Epithelial cell of esophagus (primary cell): ENCODE results near the gene FAM110D.
A peak's percentile ranks its signal among the peaks of the same experiment; 100 is the strongest.

Experiments used
- DNase-seq: peaks from one replicate; pipeline ENCODE4 v3.0.0; 2010; ENCODE audit warnings: low read depth
- H3K4me3 ChIP-seq: 2 replicates; pipeline ENCODE4 v1.5.1; 2011; ENCODE audit warnings: mild to moderate bottlenecking, low read length, control low read depth
- TF ChIP-seq, protein P1 (sequence below): IDR thresholded peaks from 2 replicates; pipeline ENCODE4 v1.5.1; 2011; ENCODE audit warnings: low read depth, mild to moderate bottlenecking, low read length, control low read depth, inconsistent platforms; ENCODE audit not compliant: insufficient read depth; ENCODE audit errors: missing control alignments

Gene FAM110D

DNA sequence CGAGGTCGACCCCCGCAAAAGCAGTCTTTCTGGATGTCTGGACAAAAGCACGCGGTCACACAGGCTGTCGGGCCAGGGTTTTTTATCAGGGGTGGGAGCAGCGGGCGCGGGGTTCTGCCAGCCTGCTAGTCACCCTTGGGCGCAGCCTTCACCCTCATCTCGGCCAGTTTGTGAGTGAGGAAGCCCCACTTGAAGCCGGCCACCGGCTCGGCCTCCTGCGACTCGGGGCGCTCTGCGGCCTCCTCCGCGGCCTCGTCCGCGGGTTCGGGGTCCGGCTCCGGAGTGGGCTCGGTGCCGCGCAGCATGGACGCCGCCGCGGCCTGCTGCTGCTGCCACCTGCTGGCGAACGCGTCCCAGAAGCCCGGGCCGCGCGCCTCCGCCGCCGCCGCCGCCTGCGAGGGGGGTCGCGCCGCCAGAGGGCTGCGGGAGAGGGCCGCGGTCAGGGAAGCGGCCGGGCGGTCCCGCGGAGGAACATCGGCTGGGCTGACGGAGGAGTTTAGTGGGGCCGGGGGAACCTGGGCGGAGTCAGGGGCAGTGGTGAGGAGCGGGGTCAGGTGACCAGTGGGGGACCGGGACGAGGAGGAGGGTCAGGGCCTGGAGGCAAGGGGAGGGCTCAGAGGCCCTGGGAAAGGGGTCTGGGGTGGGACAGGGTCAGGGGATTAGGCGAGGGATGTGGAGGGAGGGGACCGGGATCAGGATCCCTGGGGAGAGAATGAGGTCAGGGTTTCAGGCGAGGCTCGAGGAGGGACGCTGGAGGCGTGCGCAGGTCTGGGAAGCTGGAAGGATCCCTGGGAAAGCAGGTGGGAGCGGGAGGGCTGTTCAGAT is 5.4 kb downstream of the FAM110D start:
- H3K4me3 ChIP-seq, result peak overlapping the region; percentile 37
- TF ChIP-seq, protein P1, sequence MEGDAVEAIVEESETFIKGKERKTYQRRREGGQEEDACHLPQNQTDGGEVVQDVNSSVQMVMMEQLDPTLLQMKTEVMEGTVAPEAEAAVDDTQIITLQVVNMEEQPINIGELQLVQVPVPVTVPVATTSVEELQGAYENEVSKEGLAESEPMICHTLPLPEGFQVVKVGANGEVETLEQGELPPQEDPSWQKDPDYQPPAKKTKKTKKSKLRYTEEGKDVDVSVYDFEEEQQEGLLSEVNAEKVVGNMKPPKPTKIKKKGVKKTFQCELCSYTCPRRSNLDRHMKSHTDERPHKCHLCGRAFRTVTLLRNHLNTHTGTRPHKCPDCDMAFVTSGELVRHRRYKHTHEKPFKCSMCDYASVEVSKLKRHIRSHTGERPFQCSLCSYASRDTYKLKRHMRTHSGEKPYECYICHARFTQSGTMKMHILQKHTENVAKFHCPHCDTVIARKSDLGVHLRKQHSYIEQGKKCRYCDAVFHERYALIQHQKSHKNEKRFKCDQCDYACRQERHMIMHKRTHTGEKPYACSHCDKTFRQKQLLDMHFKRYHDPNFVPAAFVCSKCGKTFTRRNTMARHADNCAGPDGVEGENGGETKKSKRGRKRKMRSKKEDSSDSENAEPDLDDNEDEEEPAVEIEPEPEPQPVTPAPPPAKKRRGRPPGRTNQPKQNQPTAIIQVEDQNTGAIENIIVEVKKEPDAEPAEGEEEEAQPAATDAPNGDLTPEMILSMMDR, result peak; percentile 21
- DNase-seq, result peak; percentile 26

DNA sequence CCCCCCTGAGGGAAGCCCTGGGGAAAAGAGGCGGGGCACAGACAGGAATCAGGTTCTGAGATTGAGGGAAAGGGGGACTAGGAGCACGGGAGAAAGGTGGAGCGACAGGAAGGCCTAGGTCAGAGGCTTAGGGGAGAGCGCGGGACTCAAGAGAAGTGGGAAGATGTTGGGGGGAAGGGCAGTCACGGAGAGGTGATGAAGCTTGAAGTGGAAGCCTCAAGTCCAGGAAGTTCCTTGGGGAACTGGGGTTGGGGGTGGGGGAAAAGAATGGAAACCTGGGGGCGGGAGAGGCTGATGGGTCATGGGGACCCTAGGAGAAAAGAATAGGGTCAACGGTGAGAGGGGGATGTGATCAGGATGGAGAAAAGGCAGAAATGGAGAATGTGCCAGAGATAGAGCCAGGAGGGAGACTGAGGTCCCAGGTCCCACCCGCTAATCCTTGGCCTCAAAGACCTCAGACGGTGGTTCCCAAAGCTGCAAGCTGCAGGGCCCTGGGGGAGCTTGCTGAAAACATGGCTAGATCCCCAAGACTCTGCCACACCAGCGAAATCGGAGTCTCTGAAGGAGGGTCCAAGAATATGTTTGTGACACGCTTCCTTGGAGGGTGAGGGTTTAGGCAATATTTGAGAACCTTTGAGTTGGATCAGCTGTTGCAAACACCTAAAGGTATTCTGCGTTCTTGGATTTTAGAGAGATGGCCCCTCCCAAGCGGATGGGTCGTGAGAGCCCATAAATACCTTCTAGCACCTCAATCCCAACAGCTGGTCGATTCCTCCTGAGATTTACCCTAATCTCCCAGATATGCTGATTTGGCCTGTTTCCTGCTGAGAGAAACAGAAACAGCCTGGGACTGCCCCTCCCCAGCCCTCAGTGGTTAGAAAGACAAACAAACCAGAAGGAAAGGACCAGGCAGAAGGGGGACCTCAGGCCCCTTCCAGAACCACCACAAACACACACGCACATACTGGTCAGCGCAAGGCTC is 6.3 kb downstream of the FAM110D start:
- TF ChIP-seq, protein P1, result no peak
- H3K4me3 ChIP-seq, result no peak overlapping the region
- DNase-seq, result no peak

DNA sequence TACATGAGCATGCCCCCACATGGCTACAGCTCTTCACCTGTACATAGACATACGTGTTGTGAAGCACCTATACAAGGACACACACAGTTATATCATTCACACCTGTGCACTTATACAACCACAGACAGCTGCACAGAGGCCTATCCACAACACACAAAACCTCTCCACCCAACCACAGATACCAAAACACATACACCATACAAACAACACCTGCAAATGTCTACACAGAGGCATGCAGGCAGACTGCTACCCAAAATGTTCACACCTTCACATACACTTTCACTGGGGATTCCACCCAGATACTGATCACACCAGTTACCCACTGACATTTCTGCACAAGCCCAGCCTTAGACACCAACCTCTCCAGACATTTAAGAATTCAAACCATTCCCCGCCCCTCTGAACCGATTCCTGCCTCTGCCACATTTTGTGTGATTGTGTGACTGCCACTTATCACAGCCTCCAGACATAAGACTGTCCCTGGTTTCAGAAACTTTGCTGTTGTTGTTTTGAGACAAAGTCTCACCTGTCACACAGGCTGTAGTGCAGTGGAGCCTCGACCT is 7.9 kb downstream of the FAM110D start:
- H3K4me3 ChIP-seq, result no peak overlapping the region
- TF ChIP-seq, protein P1, result no peak
- no peak for DNase-seq

DNA sequence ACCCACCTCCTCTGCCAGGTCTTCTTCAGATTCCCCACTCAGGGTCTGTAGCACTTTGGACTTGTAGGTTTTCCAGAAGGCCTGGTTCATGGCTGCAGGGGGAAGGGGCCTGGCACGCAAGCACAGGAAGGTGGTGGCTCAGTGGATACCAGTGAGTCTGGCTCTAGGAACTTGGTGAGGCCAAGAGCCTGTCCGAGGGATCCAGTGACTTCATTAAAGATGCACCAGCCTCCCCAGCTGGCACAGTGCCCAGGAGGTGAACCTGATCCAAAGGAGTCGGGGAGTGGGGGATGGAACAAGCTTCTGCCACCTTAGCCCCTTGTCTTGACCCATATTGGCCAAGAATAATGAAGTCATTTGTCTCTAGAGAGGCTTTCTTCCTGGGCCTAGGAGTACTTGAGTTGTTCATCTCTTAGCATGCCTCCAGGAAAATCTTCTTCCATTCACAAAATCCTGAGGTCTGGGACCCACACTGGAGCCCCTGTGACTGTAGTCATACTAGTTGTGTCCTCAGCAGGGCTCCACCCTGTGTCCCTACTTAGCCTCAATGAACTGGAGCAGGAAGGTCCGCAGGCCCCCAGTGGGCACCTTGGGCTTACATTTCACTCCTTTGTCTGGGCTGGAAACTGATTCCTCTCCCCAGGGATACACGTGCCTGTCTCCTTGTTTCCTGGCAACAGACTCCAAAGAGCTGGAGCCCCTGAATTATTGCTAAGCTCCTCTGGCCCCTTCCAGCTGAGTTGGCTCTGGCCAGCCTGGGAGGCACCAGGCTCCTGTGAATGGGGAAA is 9.7 kb downstream of the FAM110D start, which contains the start of gene C1orf232:
Gene C1orf232 (minus strand): TSS at position 554 of the 788 bp plus-strand sequence. CDS start 464 bp downstream, at position 90.
- H3K4me3 ChIP-seq, result peak within 1 kb of the TSS; percentile 82
- no peak for DNase-seq
- TF ChIP-seq, protein P1, result no peak

DNA sequence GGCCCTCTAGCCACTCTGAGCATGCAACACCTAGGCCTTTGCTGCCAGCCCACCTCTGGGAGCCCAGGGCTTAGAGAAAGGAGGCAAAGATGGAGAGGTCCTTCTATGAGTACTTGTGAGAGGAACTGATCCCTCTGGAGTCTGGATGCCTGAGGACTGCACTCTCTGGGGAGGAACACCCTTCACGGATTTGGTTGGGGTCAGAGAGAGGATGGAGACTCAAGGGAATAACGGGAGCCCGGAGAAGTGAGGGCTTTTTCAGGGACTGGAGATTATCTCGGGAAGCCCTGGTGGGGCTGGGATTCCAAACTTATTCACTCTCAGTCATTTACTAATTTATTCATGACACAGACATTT is 10.3 kb downstream of the FAM110D start:
- TF ChIP-seq, protein P1, result no peak
- no peak for DNase-seq
- H3K4me3 ChIP-seq, result peak overlapping the region; percentile 82
